Stimulated activated CD8-positive, alpha-beta memory T cell treated with anti-CD3 and anti-CD28 coated beads, Interleukin-7, amount 100 ng/mL, for 4 hours (primary cell): ENCODE results near the gene TBCK.
"Not testable (repeated sequence)": the region's sequence is repeated elsewhere in the genome, so short reads cannot be mapped to it uniquely, and the experiment has no call there.

ENCODE experiments used
- DNase-seq, 2 donors: peaks; one replicate each; pipeline ENCODE4 v3.0.0-alpha.2; 2020; ENCODE audit warnings: low read depth in 2 of 2

TBCK gene

GRCh38 chr4:106114270-106114669 lies 201.7 kb downstream of the TBCK start:
- DNase-seq, result no peak

- not testable (repeated sequence) for DNase-seq
Measured at GRCh38 chr4:106111778-106112469, 204.1 kb downstream of the TBCK start.

GRCh38 chr4:106109929-106110328 lies 206.1 kb downstream of the TBCK start:
- no peak for DNase-seq

GRCh38 chr4:106105697-106106096 lies 210.3 kb downstream of the TBCK start:
- no peak for DNase-seq

GRCh38 chr4:106104276-106104675 lies 211.7 kb downstream of the TBCK start:
- no peak for DNase-seq

- no peak for DNase-seq
Measured at GRCh38 chr4:106096454-106096853, 219.6 kb downstream of the TBCK start.

GRCh38 chr4:106095408-106095807 lies 220.6 kb downstream of the TBCK start:
- no peak for DNase-seq

GRCh38 chr4:106092361-106093040 lies 223.5 kb downstream of the TBCK start:
- DNase-seq, result no peak

GRCh38 chr4:106090826-106091225 lies 225.2 kb downstream of the TBCK start:
- no peak for DNase-seq

GRCh38 chr4:106083065-106083464 lies 232.9 kb downstream of the TBCK start:
- no peak for DNase-seq

GRCh38 chr4:106080376-106080775 lies 235.6 kb downstream of the TBCK start:
- DNase-seq, result no peak

GRCh38 chr4:106079616-106080015 lies 236.4 kb downstream of the TBCK start:
- no peak for DNase-seq

- no peak for DNase-seq
Measured at GRCh38 chr4:106065018-106065417, 251.0 kb downstream of the TBCK start.

- DNase-seq, result no peak
Measured at GRCh38 chr4:106063009-106063408, 253.0 kb downstream of the TBCK start.

GRCh38 chr4:106062452-106062875 lies 253.5 kb downstream of the TBCK start:
- DNase-seq, result no peak

- DNase-seq, result no peak
Measured at GRCh38 chr4:106058921-106059320, 257.1 kb downstream of the TBCK start.

GRCh38 chr4:106056914-106057313 lies 259.1 kb downstream of the TBCK start:
- DNase-seq, result no peak

- no peak for DNase-seq
Measured at GRCh38 chr4:106051514-106051913, 264.5 kb downstream of the TBCK start.

GRCh38 chr4:106049490-106049889 lies 266.5 kb downstream of the TBCK start:
- DNase-seq, result no peak

GRCh38 chr4:106048250-106048971 lies 267.6 kb downstream of the TBCK start:
- DNase-seq, result no peak

- no peak for DNase-seq
Measured at GRCh38 chr4:106046083-106046482, 269.9 kb downstream of the TBCK start.

- no peak for DNase-seq
Measured at GRCh38 chr4:106041294-106042002, 274.6 kb downstream of the TBCK start.
